ENCODE data around the gene OGA.

Gene OGA

DNA sequence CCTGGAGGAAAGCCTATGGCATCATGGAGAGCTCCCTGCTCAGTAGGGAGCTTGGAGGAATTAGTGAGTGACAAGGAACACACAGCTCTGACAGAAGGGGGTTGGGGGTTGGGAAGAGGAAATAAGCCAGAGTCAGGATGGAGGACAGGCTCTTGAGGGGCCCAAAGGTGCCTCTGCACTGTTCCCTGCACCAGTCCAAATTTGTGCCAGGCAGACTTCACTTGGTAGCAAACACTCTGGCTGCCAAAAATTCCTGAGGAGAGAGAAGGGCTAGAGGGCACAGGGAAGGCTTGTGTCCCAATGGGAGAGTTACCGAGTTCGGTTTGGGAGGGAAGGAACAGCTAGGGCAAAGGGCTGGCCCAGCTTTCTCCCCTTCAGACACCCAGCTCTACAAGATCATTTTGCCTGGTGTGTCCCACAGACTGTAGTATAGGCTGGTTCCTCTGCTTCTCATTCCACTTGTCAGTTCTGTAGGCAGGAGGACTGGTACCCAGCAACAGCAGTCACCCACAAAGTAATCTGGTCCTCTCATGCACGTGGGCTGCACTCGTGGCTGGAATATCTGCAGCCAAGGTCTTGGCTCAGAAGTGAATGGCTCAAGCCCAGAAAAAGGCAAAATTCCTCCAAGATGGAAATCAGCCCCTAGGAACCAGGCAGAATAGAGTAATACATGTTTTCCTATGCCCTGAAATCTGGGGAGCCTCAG is 33.3 kb upstream of the OGA start:
- TF ChIP-seq, protein P1, sequence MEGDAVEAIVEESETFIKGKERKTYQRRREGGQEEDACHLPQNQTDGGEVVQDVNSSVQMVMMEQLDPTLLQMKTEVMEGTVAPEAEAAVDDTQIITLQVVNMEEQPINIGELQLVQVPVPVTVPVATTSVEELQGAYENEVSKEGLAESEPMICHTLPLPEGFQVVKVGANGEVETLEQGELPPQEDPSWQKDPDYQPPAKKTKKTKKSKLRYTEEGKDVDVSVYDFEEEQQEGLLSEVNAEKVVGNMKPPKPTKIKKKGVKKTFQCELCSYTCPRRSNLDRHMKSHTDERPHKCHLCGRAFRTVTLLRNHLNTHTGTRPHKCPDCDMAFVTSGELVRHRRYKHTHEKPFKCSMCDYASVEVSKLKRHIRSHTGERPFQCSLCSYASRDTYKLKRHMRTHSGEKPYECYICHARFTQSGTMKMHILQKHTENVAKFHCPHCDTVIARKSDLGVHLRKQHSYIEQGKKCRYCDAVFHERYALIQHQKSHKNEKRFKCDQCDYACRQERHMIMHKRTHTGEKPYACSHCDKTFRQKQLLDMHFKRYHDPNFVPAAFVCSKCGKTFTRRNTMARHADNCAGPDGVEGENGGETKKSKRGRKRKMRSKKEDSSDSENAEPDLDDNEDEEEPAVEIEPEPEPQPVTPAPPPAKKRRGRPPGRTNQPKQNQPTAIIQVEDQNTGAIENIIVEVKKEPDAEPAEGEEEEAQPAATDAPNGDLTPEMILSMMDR (IDR thresholded peaks at IDR 0.05; ENCODE audit: low read depth, low read length): no peak
- H3K4me3 ChIP-seq (ENCODE audit: low read depth, low read length): no peak overlapping the region

GRCh38 chr10:101850749-101851148 is 32.5 kb upstream of the OGA start:
- no peak overlapping the region for H3K4me3 ChIP-seq (ENCODE audit: low read depth, low read length)
- TF ChIP-seq, protein P1 (IDR thresholded peaks at IDR 0.05; ENCODE audit: low read depth, low read length): no peak

DNA sequence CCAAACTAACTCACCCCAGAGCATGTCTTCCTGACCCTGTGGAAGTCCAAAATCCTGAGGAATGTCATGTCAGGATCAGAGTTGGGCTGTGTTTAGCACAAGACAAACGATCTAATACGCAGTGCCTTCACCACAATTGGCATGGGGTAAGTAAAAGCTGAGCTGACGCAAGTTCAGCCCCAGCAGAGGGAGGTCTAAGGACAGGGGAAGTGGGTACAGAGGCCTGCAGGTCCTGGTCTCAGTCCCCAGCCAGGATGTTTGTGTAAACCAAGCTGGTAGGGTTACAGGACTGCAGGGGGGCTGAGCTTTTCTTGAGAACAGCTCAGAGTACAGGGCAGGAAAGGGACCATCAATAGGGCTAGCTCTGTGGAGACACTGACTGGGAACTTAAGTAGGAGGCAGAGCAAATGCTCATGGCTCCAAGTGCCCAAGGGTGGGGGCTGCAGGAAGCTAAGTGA is 30.7 kb upstream of the OGA start:
- no peak overlapping the region for H3K4me3 ChIP-seq (ENCODE audit: low read depth, low read length)
- TF ChIP-seq, protein P1 (IDR thresholded peaks at IDR 0.05; ENCODE audit: low read depth, low read length): no peak

DNA sequence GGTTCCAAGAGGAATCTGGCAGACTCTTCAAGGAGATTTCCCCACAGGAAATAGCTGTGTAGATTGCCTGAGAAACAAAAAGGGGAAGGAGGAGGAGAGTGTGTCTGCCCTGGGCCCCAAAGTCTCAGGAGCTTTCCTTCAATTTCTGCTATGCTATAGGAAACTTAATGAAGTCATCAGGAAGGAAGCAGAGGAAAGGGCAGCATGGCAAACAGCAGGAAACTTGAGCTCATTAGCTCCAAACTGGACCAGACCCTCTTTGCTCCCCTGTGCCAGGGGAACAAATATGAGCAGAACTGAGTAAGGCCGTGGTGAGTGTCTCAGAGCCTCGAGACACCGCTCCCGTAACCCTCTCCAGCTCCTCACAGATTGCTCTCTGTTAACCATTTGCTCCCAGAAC is 30.2 kb upstream of the OGA start:
- TF ChIP-seq, protein P1 (IDR thresholded peaks at IDR 0.05; ENCODE audit: low read depth, low read length): no peak
- no peak overlapping the region for H3K4me3 ChIP-seq (ENCODE audit: low read depth, low read length)

DNA sequence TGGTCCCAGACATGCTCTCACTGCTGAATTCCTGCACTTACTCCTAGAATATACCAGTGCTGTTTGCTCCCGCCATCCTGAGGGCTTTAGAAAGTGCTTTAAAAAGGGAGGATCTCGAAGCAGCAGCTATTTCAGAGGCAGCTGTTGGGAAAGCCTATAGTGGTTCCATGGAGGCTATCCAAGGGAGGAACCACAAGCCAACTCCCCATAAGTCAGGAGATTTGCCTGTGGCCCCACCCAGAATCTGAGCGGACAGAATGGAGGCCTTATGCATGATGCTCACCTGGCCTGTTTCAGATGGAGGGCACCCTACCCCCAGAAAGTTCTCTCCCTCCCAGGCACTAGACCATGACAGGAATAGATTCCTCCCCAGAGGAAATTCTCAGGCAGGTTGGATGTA is 27.6 kb upstream of the OGA start:
- H3K4me3 ChIP-seq (ENCODE audit: low read depth, low read length): no peak overlapping the region
- TF ChIP-seq, protein P1 (IDR thresholded peaks at IDR 0.05; ENCODE audit: low read depth, low read length): no peak

- TF ChIP-seq, protein P1 (IDR thresholded peaks at IDR 0.05; ENCODE audit: low read depth, low read length): peak; percentile 25
- no peak within 1 kb of the TSS for H3K4me3 ChIP-seq (ENCODE audit: low read depth, low read length)
Measured at GRCh38 chr10:101843032-101844021, 25.1 kb upstream of the OGA start, which contains the start of gene KCNIP2. TSS of gene KCNIP2 (minus strand) at chr10:101843800. CDS start at chr10:101843568, 232 bp downstream.

All from WI38 (cell line).